Stimulated activated memory B cell treated with anti-CD40 and anti-IgM and Interleukin-4, amounts not matched to agents 10 μg/mL and 1 μg/mL and 100 μg/mL, for 72 hours (primary cell): ENCODE data around the gene CRACR2A.

Source experiments
- ATAC-seq: fragments of 150-1000 bp; cut with Tn5 transposase; 2 replicates; pipeline ENCODE4 v1.10.0; 2021
- H3K27ac Mint-ChIP-seq: one replicate; pipeline ENCODE4 v1.8.0; 2022; ENCODE audit warnings: mild to moderate bottlenecking, mixed read lengths
- H3K27me3 Mint-ChIP-seq: one replicate; pipeline ENCODE4 v1.8.0; 2022; ENCODE audit warnings: mixed read lengths
- H3K36me3 Mint-ChIP-seq: one replicate; pipeline ENCODE4 v1.8.0; 2022; ENCODE audit warnings: mixed read lengths
- H3K4me1 Mint-ChIP-seq: one replicate; pipeline ENCODE4 v1.8.0; 2022; ENCODE audit warnings: mixed read lengths
- H3K4me3 Mint-ChIP-seq: one replicate; pipeline ENCODE4 v1.8.0; 2022; ENCODE audit warnings: mild to moderate bottlenecking, moderate library complexity, mixed read lengths
- H3K9me3 Mint-ChIP-seq: one replicate; pipeline ENCODE4 v1.8.0; 2022; ENCODE audit warnings: mixed read lengths

CRACR2A gene

GRCh38 chr12:3743803-3744202 is 9.1 kb downstream of the CRACR2A start:
- Mint-ChIP-seq H3K4me1 (peaks cover 6% of the 10 kb centered on the region), H3K9me3 (no peaks in the 10 kb centered on the region), H3K36me3 (peaks cover 58% of the 10 kb centered on the region), H3K27me3 (no peaks in the 10 kb centered on the region), H3K4me3 (no peak overlapping the region), H3K27ac (no peak overlapping the region)
- no peak for ATAC-seq

DNA sequence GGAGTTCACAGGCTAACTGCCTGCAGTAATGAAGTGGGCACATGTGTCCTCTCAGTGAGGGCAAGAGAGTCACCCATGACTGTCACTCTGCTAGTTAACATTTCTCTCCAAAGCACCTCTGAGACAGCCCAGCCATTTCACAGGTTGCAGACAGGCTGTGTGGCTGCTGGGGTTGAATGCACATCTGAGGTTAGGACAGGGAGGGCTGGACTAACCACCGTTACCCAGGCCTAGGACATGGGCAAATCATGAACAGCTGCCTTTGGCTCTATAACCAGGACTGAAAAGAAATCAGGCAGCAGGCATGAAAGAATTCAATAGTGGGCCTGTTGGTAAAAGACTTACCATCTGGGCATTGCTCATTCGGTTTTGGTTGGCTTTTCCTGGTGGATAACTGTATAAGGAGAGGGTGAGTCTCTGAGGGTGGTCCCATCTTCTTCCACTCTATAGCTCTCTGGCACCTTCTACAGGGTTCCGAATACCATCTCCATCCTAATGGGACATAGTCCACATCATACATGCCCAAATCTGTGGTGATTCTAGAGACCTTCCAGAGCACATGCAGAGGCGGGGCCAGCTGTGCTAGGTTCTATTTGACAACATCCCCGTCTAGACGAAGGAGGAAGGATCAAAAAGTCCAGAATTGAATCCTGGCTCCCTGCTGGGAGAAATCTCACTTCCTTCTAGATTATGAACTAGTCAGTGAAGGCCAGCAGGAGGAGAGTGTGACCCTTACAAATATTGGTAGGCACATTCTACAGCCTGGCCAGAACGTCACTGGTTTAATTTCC is 10.8 kb downstream of the CRACR2A start:
- Mint-ChIP-seq H3K27me3 (no peaks in the 10 kb centered on the region), H3K4me1 (peaks cover 6% of the 10 kb centered on the region), H3K36me3 (peaks cover 61% of the 10 kb centered on the region), H3K9me3 (no peaks in the 10 kb centered on the region), H3K4me3 (no peak overlapping the region), H3K27ac (no peak overlapping the region)
- ATAC-seq, result no peak

DNA sequence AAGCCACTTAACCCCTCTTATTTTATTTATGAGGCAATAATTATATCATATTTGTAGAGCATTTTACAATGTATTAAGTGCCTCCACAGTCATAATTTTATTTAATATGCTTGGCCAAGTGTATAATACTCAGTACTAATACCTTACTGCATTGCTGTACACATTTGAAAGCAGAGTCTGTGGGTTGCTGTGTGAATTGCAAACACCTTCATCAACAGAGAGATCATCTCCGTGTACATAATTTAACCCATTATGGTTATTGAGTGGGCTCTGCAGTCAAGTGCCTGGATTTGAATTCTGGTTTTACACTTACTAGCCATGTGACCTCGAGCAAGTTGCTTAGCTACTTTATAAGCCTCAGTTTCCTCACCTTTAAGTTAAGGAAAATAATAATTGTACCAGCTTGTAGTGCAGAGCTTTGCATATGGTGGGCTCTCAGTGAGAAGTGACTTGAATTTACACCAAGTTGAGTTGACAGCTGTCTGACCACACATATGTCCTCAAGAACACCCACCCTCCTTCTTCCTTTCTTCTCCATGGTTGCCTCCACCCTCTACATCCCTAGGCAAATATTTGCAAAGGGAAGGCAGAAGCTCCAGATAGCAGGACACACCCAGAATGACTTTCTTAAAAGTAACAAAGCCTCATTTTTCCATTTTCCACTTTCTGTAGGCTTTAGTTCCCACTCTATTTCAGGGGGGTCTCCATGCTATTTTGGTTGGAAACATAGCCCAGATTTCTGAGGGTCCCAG is 12.3 kb downstream of the CRACR2A start:
- Mint-ChIP-seq H3K27ac (no peak overlapping the region), H3K36me3 (peaks cover 46% of the 10 kb centered on the region)

GRCh38 chr12:3735432-3735831 is 17.5 kb downstream of the CRACR2A start:
- Mint-ChIP-seq H3K27ac (no peak overlapping the region), H3K27me3 (no peaks in the 10 kb centered on the region), H3K4me3 (no peak overlapping the region), H3K9me3 (no peaks in the 10 kb centered on the region), H3K4me1 (no peaks in the 10 kb centered on the region), H3K36me3 (peaks cover 35% of the 10 kb centered on the region)
- no peak for ATAC-seq

More for the DNA sequence above, 12.3 kb downstream of the CRACR2A start:
- Mint-ChIP-seq H3K27me3 (no peaks in the 10 kb centered on the region), H3K4me3 (no peak overlapping the region), H3K4me1 (peaks cover 6% of the 10 kb centered on the region), H3K9me3 (no peaks in the 10 kb centered on the region)
- ATAC-seq, result no peak

GRCh38 chr12:3732901-3733300 is 20.0 kb downstream of the CRACR2A start:
- no peak for ATAC-seq
- no peaks in the 10 kb centered on the region for H3K9me3 Mint-ChIP-seq
- H3K27me3 Mint-ChIP-seq, result no peaks in the 10 kb centered on the region
- H3K36me3 Mint-ChIP-seq, result peaks cover 50% of the 10 kb centered on the region
- no peak overlapping the region for H3K27ac Mint-ChIP-seq
- H3K4me1 Mint-ChIP-seq, result peaks cover 8% of the 10 kb centered on the region
- no peak overlapping the region for H3K4me3 Mint-ChIP-seq

- H3K27me3 Mint-ChIP-seq, result no peaks in the 10 kb centered on the region
- peaks cover 68% of the 10 kb centered on the region for H3K36me3 Mint-ChIP-seq
- no peaks in the 10 kb centered on the region for H3K9me3 Mint-ChIP-seq
- peaks cover 9% of the 10 kb centered on the region for H3K4me1 Mint-ChIP-seq
- ATAC-seq, result no peak
- no peak overlapping the region for H3K27ac Mint-ChIP-seq
- no peak overlapping the region for H3K4me3 Mint-ChIP-seq
Observed at GRCh38 chr12:3730111-3730510, 22.8 kb downstream of the CRACR2A start.

DNA sequence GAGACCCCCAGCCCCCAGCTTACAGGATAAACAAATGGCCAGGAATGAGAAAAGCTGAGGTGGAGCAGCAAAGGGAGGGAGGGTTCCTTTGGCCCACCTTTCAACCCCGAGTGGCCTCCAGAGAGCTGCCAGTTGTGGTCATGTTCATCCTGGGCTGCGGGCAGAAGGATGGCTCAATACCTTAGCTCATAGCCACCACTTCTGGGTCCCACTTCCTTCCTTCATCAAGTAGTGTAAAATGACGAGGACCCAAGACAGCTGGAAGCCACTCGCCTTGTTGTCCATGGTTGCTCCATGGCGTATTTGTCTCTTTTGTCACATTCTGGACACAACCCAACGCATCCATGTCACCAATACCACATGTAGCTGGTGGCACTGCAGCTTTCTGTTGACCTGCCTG is 24.2 kb downstream of the CRACR2A start:
- Mint-ChIP-seq H3K9me3 (no peaks in the 10 kb centered on the region), H3K27me3 (no peaks in the 10 kb centered on the region), H3K4me1 (peaks cover 9% of the 10 kb centered on the region), H3K27ac (no peak overlapping the region), H3K4me3 (no peak overlapping the region), H3K36me3 (peaks cover 70% of the 10 kb centered on the region)
- no peak for ATAC-seq

DNA sequence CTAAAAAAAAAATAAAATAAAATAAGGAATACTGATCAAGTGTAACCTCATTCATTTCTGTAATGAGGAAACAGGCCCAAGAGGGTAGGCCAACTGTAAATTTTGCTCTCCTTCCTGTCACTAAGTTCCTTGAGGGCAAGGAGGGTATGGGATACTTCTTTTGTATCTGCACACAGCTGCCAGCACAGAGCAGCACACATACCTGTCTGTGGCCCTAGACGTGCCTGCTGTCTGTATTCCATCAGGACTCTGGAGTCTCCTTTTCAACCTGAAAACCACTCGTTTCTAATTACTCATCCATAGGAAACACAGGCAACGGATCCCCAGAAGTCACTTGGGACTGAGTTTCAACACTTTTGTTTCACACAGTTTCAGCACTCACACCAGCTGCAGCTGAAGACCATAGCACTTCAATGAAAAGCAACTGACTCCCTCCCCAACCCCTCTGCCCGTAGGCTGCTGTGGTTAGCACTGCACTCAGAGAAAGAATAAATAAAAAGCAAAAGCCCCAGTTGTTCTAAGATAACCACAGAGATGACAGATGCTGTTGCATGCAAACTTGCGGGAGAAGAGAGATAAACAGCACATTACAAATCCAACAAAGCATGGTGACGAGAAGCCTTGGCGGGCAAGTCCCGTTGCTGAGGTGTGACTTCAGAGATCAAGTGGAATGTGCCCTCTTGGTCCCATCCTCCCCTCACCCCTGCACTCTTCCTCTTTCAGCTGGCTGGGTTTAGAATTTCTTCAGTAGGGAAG is 24.9 kb downstream of the CRACR2A start:
- no peaks in the 10 kb centered on the region for H3K27me3 Mint-ChIP-seq
- H3K36me3 Mint-ChIP-seq, result peaks cover 76% of the 10 kb centered on the region
- H3K9me3 Mint-ChIP-seq, result no peaks in the 10 kb centered on the region
- H3K4me3 Mint-ChIP-seq, result no peak overlapping the region
- peaks cover 9% of the 10 kb centered on the region for H3K4me1 Mint-ChIP-seq
- no peak overlapping the region for H3K27ac Mint-ChIP-seq
- no peak for ATAC-seq

GRCh38 chr12:3727354-3727753 is 25.6 kb downstream of the CRACR2A start:
- no peak overlapping the region for H3K4me3 Mint-ChIP-seq
- no peak overlapping the region for H3K27ac Mint-ChIP-seq
- H3K36me3 Mint-ChIP-seq, result peaks cover 81% of the 10 kb centered on the region
- no peak for ATAC-seq
- no peaks in the 10 kb centered on the region for H3K27me3 Mint-ChIP-seq
- peaks cover 9% of the 10 kb centered on the region for H3K4me1 Mint-ChIP-seq
- no peaks in the 10 kb centered on the region for H3K9me3 Mint-ChIP-seq

DNA sequence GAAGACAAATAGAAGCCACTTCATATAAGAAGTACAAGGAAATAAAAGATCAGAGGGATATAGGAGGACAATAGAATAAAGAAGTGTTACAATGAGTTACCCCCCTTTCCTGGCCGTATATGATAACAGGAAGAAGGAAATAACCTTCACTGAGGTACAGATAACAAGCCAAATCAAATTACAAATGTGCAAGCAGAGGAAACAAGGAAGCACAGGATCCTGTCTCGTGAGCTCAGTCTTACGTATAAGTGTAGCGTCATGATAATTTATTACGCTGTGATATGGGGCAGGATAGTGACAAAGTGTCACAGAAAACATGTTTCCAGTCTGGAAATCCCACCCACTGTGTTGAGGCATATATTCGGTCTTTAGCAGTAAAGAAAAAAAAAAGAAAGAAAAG is 26.5 kb downstream of the CRACR2A start:
- Mint-ChIP-seq H3K27me3 (no peaks in the 10 kb centered on the region), H3K27ac (no peak overlapping the region), H3K4me3 (no peak overlapping the region), H3K36me3 (peaks cover 79% of the 10 kb centered on the region), H3K9me3 (no peaks in the 10 kb centered on the region), H3K4me1 (peaks cover 9% of the 10 kb centered on the region)
- ATAC-seq, result no peak

GRCh38 chr12:3725388-3726115 is 27.4 kb downstream of the CRACR2A start:
- H3K9me3 Mint-ChIP-seq, result no peaks in the 10 kb centered on the region
- peaks cover 80% of the 10 kb centered on the region for H3K36me3 Mint-ChIP-seq
- peaks cover 9% of the 10 kb centered on the region for H3K4me1 Mint-ChIP-seq

DNA sequence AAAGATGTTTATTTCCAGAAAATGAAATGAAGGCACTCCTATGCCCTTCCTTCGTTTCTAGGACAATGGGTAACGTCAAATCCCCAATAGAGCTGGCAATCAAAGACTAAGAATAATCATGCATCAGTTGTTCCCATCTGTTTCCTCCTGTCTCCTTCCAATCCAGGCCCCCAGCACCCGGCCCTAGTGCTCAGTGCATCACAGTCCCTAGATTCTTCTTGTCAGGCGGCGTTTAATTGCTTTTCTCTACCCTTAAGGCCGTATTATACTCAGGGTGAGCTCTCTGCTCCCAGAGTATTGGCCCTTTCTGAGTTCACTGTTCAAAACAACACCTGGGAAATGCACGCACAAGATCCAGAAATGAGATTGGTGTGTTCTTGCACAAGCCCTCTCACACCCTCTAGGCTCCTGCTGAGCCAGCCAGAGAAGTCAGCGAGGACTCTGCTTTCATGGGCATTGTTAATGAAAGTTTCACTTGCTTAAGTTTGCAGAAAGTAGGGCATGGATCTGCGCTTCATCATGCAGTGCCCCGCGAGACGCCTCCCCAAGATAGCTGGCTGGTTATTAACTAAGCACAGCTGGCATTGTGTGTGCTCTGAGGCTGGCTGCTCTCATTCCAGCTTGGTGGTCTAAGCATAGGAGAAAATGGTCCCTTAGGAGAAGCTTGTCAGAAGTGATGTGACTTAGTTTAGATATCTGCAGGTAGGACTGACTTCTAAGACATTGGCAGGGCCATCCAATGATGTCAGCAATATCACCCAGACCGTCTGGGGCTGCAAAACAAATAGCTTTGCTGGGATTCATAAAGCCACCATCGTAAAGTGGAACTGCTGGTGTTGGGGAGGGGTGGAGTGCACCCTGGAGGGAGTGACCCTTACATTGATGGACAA is 28.7 kb downstream of the CRACR2A start:
- no peak overlapping the region for H3K4me3 Mint-ChIP-seq
- H3K36me3 Mint-ChIP-seq, result peaks cover 76% of the 10 kb centered on the region
- H3K27me3 Mint-ChIP-seq, result no peaks in the 10 kb centered on the region
- no peak overlapping the region for H3K27ac Mint-ChIP-seq
- H3K4me1 Mint-ChIP-seq, result peaks cover 21% of the 10 kb centered on the region
- no peaks in the 10 kb centered on the region for H3K9me3 Mint-ChIP-seq
- ATAC-seq, result no peak

More at GRCh38 chr12:3725388-3726115, 27.4 kb downstream of the CRACR2A start:
- Mint-ChIP-seq H3K27me3 (no peaks in the 10 kb centered on the region), H3K4me3 (no peak overlapping the region), H3K27ac (no peak overlapping the region)
- no peak for ATAC-seq

GRCh38 chr12:3722368-3722767 is 30.5 kb downstream of the CRACR2A start:
- Mint-ChIP-seq H3K4me1 (peaks cover 25% of the 10 kb centered on the region), H3K36me3 (peaks cover 74% of the 10 kb centered on the region)

DNA sequence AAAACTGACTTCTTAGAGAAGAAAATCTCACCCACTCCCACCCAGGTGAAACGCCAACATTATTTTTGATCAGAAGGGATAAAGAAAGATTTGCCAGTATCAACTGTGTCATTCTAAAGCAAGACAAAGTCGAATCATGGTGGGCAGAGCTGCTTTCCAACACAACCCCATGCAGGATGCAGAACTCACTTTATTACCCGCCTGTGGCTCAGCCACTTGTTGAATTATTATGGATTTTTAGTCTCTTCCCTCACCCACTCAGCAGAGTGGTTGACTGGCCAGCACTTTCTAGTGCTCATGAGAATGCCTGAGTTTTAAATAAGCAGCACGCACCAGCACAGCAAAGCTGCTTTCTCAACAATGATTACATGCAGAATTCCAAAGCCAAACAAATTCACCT is 32.1 kb downstream of the CRACR2A start:
- no peak for ATAC-seq
- no peaks in the 10 kb centered on the region for H3K27me3 Mint-ChIP-seq
- H3K36me3 Mint-ChIP-seq, result peaks cover 68% of the 10 kb centered on the region
- H3K9me3 Mint-ChIP-seq, result no peaks in the 10 kb centered on the region
- H3K27ac Mint-ChIP-seq, result no peak overlapping the region
- no peak overlapping the region for H3K4me3 Mint-ChIP-seq
- peaks cover 25% of the 10 kb centered on the region for H3K4me1 Mint-ChIP-seq

More at GRCh38 chr12:3722368-3722767, 30.5 kb downstream of the CRACR2A start:
- Mint-ChIP-seq H3K27ac (no peak overlapping the region), H3K27me3 (no peaks in the 10 kb centered on the region), H3K4me3 (no peak overlapping the region), H3K9me3 (no peaks in the 10 kb centered on the region)
- ATAC-seq, result no peak
